Sigmoid colon (tissue), 7 donors: ENCODE data around the gene TBCE. TPM values are rescaled to one million over a fixed set of nuclear protein-coding genes. Genes with fewer than 3 reads are reported as not detected.

Experiments used
- DNase-seq: peaks from one replicate; pipeline ENCODE4 v3.0.0-alpha.2; 2019
- H3K27ac ChIP-seq, 4 donors: fragments of 200-600 bp; sonication (generic); one replicate each; pipeline ENCODE4 v1.5.1; 2016 to 2019; ENCODE audit warnings: mild to moderate bottlenecking in 1 of 4
- H3K27me3 ChIP-seq, 3 donors: fragments of 200-600 bp; sonication (generic); one replicate each; pipeline ENCODE4 v1.5.1; 2019; ENCODE audit warnings: mild to moderate bottlenecking in 1 of 3
- H3K36me3 ChIP-seq, 4 donors: fragments of 200-600 bp; sonication (generic); one replicate each; pipeline ENCODE4 v1.5.1; 2016 to 2019
- H3K4me1 ChIP-seq, 4 donors: fragments of 200-600 bp; sonication (generic); one replicate each; pipeline ENCODE4 v1.5.1; 2017 to 2019
- H3K4me3 ChIP-seq, 4 donors: fragments of 200-600 bp; sonication (generic); one replicate each; pipeline ENCODE4 v1.5.1; 2017 to 2019; ENCODE audit warnings: mild to moderate bottlenecking in 2 of 4, moderate library complexity in 1 of 4
- H3K9me3 ChIP-seq, 4 donors: fragments of 200-600 bp in 3 of 4; sonication (generic) in 3 of 4; one replicate each; pipeline versions ENCODE4 v1.5.1 to v1.6.1; 2013 to 2019
- CTCF ChIP-seq, 4 experiments: fragments of 450-650 bp in 3 of 4; fragments of 200-600 bp in 1 of 4; IDR thresholded peaks; one replicate each; pipeline ENCODE4 v1.5.1; 2016 to 2019; ENCODE audit warnings: antibody characterized with exemption in 4 of 4, mild to moderate bottlenecking in 3 of 4, moderate library complexity in 2 of 4
- EP300 ChIP-seq, 4 donors: sonication (generic); formaldehyde crosslinking; IDR thresholded peaks; one replicate each; pipeline ENCODE4 v1.6.1; 2017; ENCODE audit warnings: antibody characterized with exemption in 4 of 4
- POLR2A ChIP-seq, 2 donors: fragments of 450-650 bp; IDR thresholded peaks; one replicate each; pipeline ENCODE4 v1.6.1; 2016; ENCODE audit warnings: antibody characterized with exemption in 2 of 2, mild to moderate bottlenecking in 2 of 2, moderate library complexity in 2 of 2
- POLR2AphosphoS5 ChIP-seq, 4 donors: sonication (generic); formaldehyde crosslinking; IDR thresholded peaks; one replicate each; pipeline ENCODE4 v1.6.1; 2017; ENCODE audit warnings: antibody characterized with exemption in 4 of 4
- WGBS, 2 donors: extraction: QIAGEN DNeasy Blood & Tissue Kit; methylation state at CpG; one replicate each; pipeline ENCODE4 v1.1.7; 2013; 5-methylcytosine and 5-hydroxymethylcytosine counted together
- intact Hi-C: fragments of 100-400 bp; cut with DNase I; formaldehyde crosslinking; loops from one replicate; pipeline ENCODE4 v1.15.1; 2023
- polyA plus RNA-seq, 3 donors: library from polyadenylated mRNA; stranded (reverse); fragments of 200-250 nt; gene quantifications; one replicate each; pipeline ENCODE4 v1.2.3, GENCODE V29; 2013
- total RNA-seq, 4 donors: library from RNA; depleted of rRNA; stranded (reverse); fragments of >200 nt; gene quantifications; one replicate each; pipeline ENCODE4 v1.1.0, GENCODE V29; 2016
- donor health status: healthy with polysubstance abuse.
- donor health status: Bipolar disorder and iron deficiency.
- donor health status: healthy.

The TBCE gene
- total and polyA plus RNA-seq, 7 donors, result 14.4 to 24.3 (median 16.4) TPM

GRCh38 chr1:235410467-235410866 is 43.2 kb downstream of the TBCE start:
- Histone ChIP-seq H3K9me3 (no peaks in the 10 kb centered on the region), H3K4me3 (no peak overlapping the region), H3K27me3 (no peaks in the 10 kb centered on the region), H3K36me3 (peaks cover 0 to 6% (median 0%) of the 10 kb centered on the region in 4 donors), H3K4me1 (peaks cover 0 to 4% (median 0%) of the 10 kb centered on the region in 4 donors), H3K27ac (no peak overlapping the region)
- 90 to 91% methylated on average over 5 of the region's 5 CpGs for WGBS, 2 donors
- no peak for DNase-seq
- intact Hi-C loops, result loop anchor here (10.0 kb wide), 1 partner anchor 216 kb away; no protein-coding TSS in a partner anchor
- no peak for TF ChIP-seq CTCF (IDR thresholded peaks at IDR 0.05)

GRCh38 chr1:235411489-235412486 is 44.6 kb downstream of the TBCE start:
- intact Hi-C loops, result loop anchor here (10.0 kb wide), 1 partner anchor 217 kb away; no protein-coding TSS in a partner anchor

GRCh38 chr1:235415008-235415904 is 48.0 kb downstream of the TBCE start:
- no peak for TF ChIP-seq POLR2A (IDR thresholded peaks at IDR 0.05)
- TF ChIP-seq POLR2AphosphoS5 (IDR thresholded peaks at IDR 0.05), result peak in 1 of 4 donors; percentile 11
- TF ChIP-seq EP300 (IDR thresholded peaks at IDR 0.05), result no peak
- TF ChIP-seq CTCF (IDR thresholded peaks at IDR 0.05), result peak; percentile 37 to 76 (median 64)

More at GRCh38 chr1:235411489-235412486, 44.6 kb downstream of the TBCE start:
- H3K4me1 ChIP-seq, result peaks cover 0 to 5% (median 0%) of the 10 kb centered on the region in 4 donors
- H3K36me3 ChIP-seq, result peaks cover 0 to 6% (median 0%) of the 10 kb centered on the region in 4 donors
- no peak overlapping the region for H3K27ac ChIP-seq
- H3K9me3 ChIP-seq, result no peaks in the 10 kb centered on the region
- DNase-seq, result no peak
- TF ChIP-seq EP300 (IDR thresholded peaks at IDR 0.05) (no peak), POLR2AphosphoS5 (IDR thresholded peaks at IDR 0.05) (no peak), CTCF (IDR thresholded peaks at IDR 0.05) (no peak), POLR2A (IDR thresholded peaks at IDR 0.05) (no peak)
- H3K27me3 ChIP-seq, result no peaks in the 10 kb centered on the region
- 45 to 78% methylated on average over 3 to 4 of the region's 5 CpGs for WGBS, 2 donors
- H3K4me3 ChIP-seq, result no peak overlapping the region

GRCh38 chr1:235416662-235417049 is 49.4 kb downstream of the TBCE start:
- intact Hi-C loops, result loop anchor here (1.0 to 10.0 kb wide), 5 partner anchors 49 to 314 kb away; partner anchors contain the start of gene TBCE
- Histone ChIP-seq H3K36me3 (peaks cover 0 to 6% (median 0%) of the 10 kb centered on the region in 4 donors), H3K27me3 (no peaks in the 10 kb centered on the region), H3K27ac (no peak overlapping the region), H3K9me3 (no peaks in the 10 kb centered on the region), H3K4me1 (peaks cover 0 to 11% (median 0%) of the 10 kb centered on the region in 4 donors), H3K4me3 (no peak overlapping the region)
- no peak for DNase-seq
- WGBS, 2 donors, result 92 to 95% methylated on average over 1 of the region's 1 CpG
- TF ChIP-seq POLR2AphosphoS5 (IDR thresholded peaks at IDR 0.05) (no peak), EP300 (IDR thresholded peaks at IDR 0.05) (no peak), POLR2A (IDR thresholded peaks at IDR 0.05) (no peak), CTCF (IDR thresholded peaks at IDR 0.05) (no peak)

More at GRCh38 chr1:235415008-235415904, 48.0 kb downstream of the TBCE start:
- no peak overlapping the region for H3K27ac ChIP-seq
- no peaks in the 10 kb centered on the region for H3K27me3 ChIP-seq
- no peak overlapping the region for H3K4me3 ChIP-seq
- WGBS, 2 donors, result 82 to 84% methylated on average over 7 of the region's 7 CpGs
- peaks cover 0 to 6% (median 0%) of the 10 kb centered on the region in 4 donors for H3K36me3 ChIP-seq
- peaks cover 0 to 11% (median 0%) of the 10 kb centered on the region in 4 donors for H3K4me1 ChIP-seq
- DNase-seq, result peak; percentile 78
- no peaks in the 10 kb centered on the region for H3K9me3 ChIP-seq
- intact Hi-C loops, result loop anchor here (5.0 to 10.0 kb wide), 3 partner anchors 48 to 313 kb away; partner anchors contain the start of gene TBCE
